GM12801 (cell line): Measurements from ENCODE around the gene CPT1C.

Source experiments
- TF ChIP-seq, protein P1 (sequence below): IDR thresholded peaks from one replicate; pipeline ENCODE4 v1.5.1; 2011; ENCODE audit warnings: control low read depth; ENCODE audit not compliant: insufficient read length; ENCODE audit errors: extremely low read depth

CPT1C gene

DNA sequence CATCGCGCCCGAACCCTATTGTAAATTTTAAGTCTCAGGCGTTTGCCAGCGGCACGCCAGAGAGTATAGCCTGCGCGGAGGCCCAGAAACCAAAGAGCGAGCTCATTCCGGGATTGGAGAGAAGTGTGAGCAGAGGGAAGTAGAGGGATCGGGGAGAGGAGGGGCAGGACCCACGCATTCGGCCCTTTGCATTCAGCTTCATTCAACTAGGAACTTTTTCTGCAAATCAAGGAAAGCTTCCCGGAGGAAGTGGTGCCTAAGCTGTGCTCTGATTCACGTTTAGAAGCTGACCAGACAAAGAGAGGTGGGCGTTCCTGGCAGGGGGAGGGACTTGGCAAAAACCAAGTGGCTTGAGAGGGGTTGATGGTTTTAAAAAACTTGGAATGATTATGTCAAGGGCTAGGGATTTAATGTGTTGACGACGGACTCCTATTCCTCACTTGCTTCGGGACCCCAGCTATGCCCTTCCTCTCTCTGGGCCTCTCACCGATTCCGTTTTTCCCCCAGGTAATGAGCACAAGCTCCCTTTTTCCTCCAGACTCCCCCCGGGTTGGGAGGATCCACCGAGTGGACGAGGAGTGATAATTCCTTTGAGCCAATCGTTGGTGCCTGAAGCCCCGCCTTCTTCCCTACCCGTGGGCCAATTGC is 14.7 kb upstream of the CPT1C start:
- TF ChIP-seq, protein P1, sequence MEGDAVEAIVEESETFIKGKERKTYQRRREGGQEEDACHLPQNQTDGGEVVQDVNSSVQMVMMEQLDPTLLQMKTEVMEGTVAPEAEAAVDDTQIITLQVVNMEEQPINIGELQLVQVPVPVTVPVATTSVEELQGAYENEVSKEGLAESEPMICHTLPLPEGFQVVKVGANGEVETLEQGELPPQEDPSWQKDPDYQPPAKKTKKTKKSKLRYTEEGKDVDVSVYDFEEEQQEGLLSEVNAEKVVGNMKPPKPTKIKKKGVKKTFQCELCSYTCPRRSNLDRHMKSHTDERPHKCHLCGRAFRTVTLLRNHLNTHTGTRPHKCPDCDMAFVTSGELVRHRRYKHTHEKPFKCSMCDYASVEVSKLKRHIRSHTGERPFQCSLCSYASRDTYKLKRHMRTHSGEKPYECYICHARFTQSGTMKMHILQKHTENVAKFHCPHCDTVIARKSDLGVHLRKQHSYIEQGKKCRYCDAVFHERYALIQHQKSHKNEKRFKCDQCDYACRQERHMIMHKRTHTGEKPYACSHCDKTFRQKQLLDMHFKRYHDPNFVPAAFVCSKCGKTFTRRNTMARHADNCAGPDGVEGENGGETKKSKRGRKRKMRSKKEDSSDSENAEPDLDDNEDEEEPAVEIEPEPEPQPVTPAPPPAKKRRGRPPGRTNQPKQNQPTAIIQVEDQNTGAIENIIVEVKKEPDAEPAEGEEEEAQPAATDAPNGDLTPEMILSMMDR: no peak

DNA sequence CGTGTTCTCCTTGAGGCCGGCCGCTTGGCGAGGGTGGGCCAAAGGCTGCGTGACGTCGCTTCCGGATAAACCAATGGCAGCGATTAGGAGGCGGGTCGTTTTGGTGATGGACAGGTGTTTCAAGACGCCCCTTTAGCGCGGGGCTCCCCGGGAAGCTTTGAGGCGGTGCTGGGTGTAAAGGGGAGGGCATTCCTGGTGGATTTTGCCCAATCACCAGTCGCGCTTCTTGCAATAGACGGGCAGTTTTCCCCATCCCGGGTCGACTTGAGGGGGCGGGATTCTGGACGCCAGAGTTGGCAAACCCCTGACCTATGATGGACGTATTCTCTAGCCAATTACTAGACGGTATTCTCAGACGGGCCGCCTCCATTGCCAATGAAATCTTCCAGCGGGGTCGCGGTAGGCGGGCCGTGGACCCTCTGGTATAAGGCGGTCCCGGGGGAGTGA is 14.1 kb upstream of the CPT1C start:
- TF ChIP-seq, protein P1: no peak

DNA sequence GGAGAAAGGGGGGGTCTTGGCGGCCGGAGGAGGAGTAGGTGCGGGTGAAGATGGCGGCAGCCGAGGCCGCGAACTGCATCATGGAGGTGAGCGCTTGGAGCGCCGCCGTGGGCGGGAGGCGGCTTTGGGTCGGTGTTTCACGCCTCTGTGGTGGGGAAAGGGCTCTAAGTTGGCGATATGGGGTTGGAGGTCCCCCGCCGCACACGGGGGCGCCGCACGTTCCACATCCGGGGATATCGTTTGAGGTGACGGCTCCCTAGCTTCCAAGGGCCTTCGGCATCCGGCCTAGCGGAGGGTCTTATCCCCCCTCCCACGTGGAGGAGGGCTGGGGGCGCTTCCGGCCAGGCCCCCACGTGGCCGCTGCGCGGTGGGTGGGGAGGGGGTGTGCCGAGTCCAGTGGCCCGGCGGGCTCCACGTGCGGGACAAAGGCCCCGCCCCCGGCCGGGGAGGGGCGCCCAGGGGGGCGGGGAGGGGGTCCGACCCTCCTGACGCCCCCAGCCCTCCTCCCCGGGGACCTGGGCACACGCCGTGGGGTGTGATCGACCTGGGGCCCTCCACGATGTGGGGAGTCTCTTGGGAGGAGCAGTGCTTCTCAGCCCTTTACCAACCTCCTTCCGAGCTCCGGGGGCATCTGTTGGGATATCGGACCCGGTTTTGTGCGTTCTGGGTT is 13.6 kb upstream of the CPT1C start, which contains the start of gene PRMT1:
TSS of gene PRMT1 (plus strand) at position 41 of the 670 bp plus-strand sequence. CDS start at position 51, 10 bp downstream.
- TF ChIP-seq, protein P1: no peak

DNA sequence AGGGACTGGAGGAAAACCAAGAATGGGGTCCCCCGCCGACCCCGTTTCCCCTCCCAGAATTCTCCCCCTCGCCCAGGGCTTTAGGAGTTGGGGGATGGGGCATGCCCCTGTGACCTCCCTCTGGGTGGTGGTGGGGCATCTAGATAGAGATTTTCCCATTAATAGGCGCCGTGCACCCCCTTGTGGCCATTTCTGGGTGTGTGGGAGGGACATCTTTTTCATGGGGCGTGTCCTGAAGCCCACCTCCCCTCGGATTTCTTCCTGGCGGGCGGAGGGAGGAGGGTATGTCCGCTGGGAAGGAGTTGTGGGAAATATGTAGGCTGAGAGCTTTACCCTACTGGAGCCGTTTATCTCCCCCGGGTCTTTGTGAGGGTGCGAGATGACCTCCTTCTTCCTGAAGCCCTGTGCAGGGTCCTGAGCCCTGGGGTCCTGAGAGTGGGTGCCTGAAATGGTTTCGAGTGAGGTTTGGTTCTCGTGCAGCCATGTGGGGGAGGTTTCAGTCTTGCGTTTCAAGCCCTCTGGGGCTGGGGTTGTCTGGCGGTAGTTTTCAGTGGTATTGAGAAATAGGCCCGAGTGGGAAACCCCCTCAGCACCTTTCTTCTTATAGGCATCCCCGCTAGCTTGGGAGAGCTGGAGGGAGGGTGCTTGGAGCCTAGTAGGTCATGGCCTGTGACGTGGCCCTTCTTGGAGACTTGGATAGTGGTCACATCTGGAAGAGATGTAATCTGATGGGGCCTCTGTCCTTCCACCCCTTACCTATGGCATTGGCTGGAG is 12.8 kb upstream of the CPT1C start:
- TF ChIP-seq, protein P1: no peak

DNA sequence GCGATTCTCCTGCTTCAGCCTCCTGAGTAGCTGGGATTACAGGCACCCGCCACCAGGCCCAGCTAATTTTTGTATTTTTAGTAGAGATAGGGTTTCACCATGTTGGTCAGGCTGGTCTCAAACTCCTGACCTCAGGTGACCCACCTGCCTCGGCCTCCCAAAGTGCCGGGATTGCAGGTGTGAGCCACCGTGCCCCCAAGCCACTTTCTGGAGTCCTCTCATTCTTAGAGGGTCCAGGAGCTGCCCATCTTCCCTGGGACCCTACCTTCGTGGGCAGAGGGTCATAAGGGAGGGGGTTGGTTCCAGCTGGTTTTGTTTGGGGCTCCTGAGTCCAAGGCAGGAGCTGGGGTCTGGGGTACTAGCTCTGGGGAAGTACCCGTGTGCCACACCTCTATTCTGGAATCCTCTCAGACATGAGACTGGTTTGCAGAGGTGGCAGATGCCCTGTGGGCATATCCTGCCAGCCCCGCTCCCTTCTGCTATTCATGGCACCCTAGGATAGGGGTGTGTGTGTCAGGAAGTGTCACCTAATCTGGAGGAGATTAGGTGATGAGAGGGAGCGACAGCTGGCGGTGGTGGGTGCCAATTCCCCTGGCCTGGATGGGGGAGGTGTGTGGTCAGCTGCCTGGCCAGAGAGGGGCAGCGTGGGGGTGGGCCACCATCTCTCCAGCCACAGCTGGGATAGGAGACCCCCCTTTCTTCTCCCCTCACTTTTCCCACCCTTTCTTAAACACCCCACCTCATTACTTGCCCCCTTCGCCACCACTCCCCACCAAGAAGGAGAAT is 11.7 kb upstream of the CPT1C start:
- TF ChIP-seq, protein P1: no peak

DNA sequence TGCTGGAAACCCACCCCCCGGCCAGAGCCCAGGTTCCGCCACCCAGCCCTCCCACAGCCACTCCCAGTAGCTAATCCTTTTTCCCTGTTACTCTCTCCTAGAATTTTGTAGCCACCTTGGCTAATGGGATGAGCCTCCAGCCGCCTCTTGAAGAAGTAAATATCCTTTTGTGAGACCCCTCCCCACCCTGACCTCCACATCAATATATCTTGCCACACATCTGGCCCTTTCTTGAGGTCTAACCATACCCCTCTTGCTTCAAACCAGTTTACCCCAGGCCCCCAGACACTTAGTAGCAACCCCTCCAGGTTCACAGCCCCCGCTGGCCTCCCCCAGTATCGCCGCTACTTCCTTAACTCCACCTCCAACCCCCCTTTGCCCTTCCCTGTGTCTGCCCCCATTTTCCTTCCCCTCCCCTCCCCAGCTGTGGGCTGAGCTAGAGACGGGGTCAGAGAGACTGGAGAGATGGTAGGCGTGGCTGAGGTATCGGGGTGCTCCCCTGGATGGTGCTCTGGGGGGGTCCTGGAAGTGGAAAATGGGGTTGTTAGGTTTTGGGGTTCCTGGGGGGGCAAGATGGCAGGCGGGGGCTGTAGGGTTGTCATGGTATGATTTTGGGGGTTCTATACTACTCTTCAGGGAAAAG is 11.0 kb upstream of the CPT1C start:
- TF ChIP-seq, protein P1: no peak
